ENCODE data around the gene ZNF865. TPM values are rescaled to one million over a fixed set of nuclear protein-coding genes. Genes with fewer than 3 reads are reported as not detected.
A peak's percentile ranks its signal among the peaks of the same experiment; 100 is the strongest.

Gene ZNF865
- total and polyA plus RNA-seq, 10 of the 15 experiments (the other 5 are each of a cell fraction or from before 2014, with no cell fraction given) = 0.02 to 18.3 (median 0.90) TPM

GRCh38 chr19:55605637-55606470, at the start of gene ZNF865 (continued):
- TF ChIP-seq CREM (IDR thresholded peaks at IDR 0.05; ENCODE audit: low read depth) (0 out of 2 replicates have a peak, but pooled peaks have one; percentile 29), RUNX3 (IDR thresholded peaks at IDR 0.05; ENCODE audit: low read length) (peak; percentile 49), CUX1 (IDR thresholded peaks at IDR 0.05; ENCODE audit: insufficient replicate concordance, low read depth, low read length) (no peak), ZNF24 (IDR thresholded peaks at IDR 0.05) (no peak), SREBF1 (IDR thresholded peaks at IDR 0.05; ENCODE audit: low read length) (no peak), KDM1A (IDR thresholded peaks at IDR 0.05; ENCODE audit: borderline replicate concordance) (no peak), ZNF622 (IDR thresholded peaks at IDR 0.05) (no peak), HSF1 (IDR thresholded peaks at IDR 0.05; ENCODE audit: low read depth, low read length) (no peak), ZNF592 (IDR thresholded peaks at IDR 0.05) (no peak), PAX8 (IDR thresholded peaks at IDR 0.05) (no peak), IRF4 (IDR thresholded peaks at IDR 0.05; ENCODE audit: low read depth, low read length) (no peak), NR2C2 (IDR thresholded peaks at IDR 0.05; ENCODE audit: borderline replicate concordance, control insufficient read depth, insufficient read length, low read depth) (no peak), NFIC (IDR thresholded peaks at IDR 0.05; ENCODE audit: low read depth, low read length) (no peak), CHD2 (IDR thresholded peaks at IDR 0.05; ENCODE audit: borderline replicate concordance, low read depth, low read length) (0 out of 2 replicates have a peak, but pooled peaks have one; percentile 35)
- TF ChIP-seq, protein P1, sequence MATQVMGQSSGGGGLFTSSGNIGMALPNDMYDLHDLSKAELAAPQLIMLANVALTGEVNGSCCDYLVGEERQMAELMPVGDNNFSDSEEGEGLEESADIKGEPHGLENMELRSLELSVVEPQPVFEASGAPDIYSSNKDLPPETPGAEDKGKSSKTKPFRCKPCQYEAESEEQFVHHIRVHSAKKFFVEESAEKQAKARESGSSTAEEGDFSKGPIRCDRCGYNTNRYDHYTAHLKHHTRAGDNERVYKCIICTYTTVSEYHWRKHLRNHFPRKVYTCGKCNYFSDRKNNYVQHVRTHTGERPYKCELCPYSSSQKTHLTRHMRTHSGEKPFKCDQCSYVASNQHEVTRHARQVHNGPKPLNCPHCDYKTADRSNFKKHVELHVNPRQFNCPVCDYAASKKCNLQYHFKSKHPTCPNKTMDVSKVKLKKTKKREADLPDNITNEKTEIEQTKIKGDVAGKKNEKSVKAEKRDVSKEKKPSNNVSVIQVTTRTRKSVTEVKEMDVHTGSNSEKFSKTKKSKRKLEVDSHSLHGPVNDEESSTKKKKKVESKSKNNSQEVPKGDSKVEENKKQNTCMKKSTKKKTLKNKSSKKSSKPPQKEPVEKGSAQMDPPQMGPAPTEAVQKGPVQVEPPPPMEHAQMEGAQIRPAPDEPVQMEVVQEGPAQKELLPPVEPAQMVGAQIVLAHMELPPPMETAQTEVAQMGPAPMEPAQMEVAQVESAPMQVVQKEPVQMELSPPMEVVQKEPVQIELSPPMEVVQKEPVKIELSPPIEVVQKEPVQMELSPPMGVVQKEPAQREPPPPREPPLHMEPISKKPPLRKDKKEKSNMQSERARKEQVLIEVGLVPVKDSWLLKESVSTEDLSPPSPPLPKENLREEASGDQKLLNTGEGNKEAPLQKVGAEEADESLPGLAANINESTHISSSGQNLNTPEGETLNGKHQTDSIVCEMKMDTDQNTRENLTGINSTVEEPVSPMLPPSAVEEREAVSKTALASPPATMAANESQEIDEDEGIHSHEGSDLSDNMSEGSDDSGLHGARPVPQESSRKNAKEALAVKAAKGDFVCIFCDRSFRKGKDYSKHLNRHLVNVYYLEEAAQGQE (IDR thresholded peaks at IDR 0.05; ENCODE audit: low read depth, low read length) = no peak
